ENCODE data around the gene RAB3IL1. TPM values are rescaled to one million over a fixed set of nuclear protein-coding genes. Genes with fewer than 3 reads are reported as not detected.

RAB3IL1 gene
- total RNA-seq, 1 experiment from 2014 or later: 7.9 TPM

DNA sequence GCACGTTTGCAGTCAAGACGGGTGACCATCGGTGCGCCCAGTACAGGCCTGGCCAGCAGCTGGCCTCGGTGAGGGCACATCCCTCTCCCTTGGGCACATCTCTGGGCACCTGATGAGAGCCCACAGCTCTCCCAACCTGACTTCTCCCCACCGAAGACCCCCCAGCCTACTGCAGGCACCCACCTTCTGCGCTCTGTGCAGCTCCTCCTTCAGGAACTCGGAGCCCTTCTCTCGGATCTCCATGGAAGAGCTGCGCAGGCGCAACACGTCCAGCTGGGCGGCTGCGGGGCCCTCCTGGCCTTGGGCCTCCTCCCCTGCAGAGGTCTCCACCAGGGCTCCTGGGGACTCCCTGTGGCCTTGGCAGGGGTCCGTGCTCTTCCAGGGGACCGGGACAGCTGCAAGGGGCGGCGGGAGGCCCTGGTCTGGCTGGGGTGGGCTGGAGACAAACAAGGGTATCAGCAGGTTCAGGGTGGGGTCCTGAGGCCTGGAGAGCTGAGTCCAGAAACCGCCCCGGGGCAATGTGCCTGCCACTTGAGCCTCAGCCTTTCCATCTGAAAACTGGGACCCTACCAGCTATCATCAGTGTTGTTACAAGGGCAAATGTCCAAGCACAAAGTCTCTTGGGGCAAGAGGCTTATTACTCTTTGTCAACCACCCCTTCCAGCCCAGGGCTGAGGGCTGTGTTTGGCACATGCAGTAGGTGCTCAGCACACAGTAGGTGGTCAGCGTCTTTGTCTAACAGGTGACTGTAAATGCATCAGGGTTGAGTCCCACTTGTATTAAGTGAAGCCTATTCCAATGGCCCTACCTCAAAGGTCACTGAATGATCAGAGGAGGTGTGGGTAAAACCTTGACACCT lies 9.3 kb downstream of the RAB3IL1 start:
- Histone ChIP-seq H3K9me3 (ENCODE audit: low read length) (no peaks in the 10 kb centered on the region), H3K27ac (ENCODE audit: low read length) (no peak overlapping the region), H4K20me1 (ENCODE audit: low read length) (no peaks in the 10 kb centered on the region), H3K4me2 (ENCODE audit: low read length) (no peak overlapping the region), H2AFZ (ENCODE audit: low read length) (no peak overlapping the region), H3K4me3 (ENCODE audit: low read length) (no peak overlapping the region), H3F3A (ENCODE audit: low read length, unreplicated experiment) (no peaks in the 10 kb centered on the region), H3K36me3 (ENCODE audit: low read depth, low read length) (no peaks in the 10 kb centered on the region), H3K4me1 (ENCODE audit: insufficient read depth, low read length) (no peaks in the 10 kb centered on the region), H3K27me3 (ENCODE audit: low read length) (no peaks in the 10 kb centered on the region), H3K9ac (ENCODE audit: low read length) (no peak overlapping the region), H3K9me2 (replicated peaks; ENCODE audit: low read length) (no peaks in the 10 kb centered on the region), H3K79me2 (ENCODE audit: low read length) (no peaks in the 10 kb centered on the region)
- intact Hi-C loops (cut with micrococcal nuclease): no loop called here
- ATAC-seq (no peak), DNase-seq (no peak)
- TF ChIP-seq EZH2 (IDR thresholded peaks at IDR 0.05; ENCODE audit: low read length, unreplicated experiment) (no peak), CTCF (conservative IDR thresholded peaks at IDR 0.05; ENCODE audit: low read depth, low read length) (no peak), EZH2phosphoT487 (IDR thresholded peaks at IDR 0.05; ENCODE audit: borderline replicate concordance, low read length) (no peak)
- BruUV-seq (replicated peaks): no TSS peak
- ChIA-PET POLR2A (ENCODE audit: unreplicated experiment) (no interaction called here), CTCF (interaction anchor here (0.8 kb wide), 1 partner anchor 200 kb away, joined by 4 read pairs; no protein-coding TSS in a partner anchor)

DNA sequence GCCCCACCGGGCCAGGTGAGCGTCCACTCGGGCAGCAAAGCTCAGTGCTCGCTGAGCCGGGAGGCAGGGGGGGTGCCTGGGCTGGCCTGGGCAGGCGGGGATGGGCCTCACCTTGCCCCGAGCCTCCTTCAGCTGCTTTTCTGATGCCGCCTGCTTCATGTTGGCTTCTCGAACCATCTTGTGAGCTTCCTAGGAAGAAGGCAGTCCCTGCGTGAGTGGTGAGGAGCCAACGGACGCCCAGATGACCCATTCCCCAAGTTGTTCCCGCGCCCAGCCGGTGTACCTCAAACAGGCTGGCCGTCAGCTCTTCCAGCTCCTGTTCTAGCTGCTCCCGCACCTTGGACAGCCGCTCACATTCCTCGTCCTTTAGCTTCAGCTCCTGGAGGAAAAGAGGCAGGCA lies 10.1 kb downstream of the RAB3IL1 start:
- Histone ChIP-seq H3K4me3 (ENCODE audit: low read length) (no peak overlapping the region), H3K9me2 (replicated peaks; ENCODE audit: low read length) (no peaks in the 10 kb centered on the region), H3K27ac (ENCODE audit: low read length) (no peak overlapping the region), H3F3A (ENCODE audit: low read length, unreplicated experiment) (no peaks in the 10 kb centered on the region), H3K79me2 (ENCODE audit: low read length) (no peaks in the 10 kb centered on the region), H3K4me1 (ENCODE audit: insufficient read depth, low read length) (no peaks in the 10 kb centered on the region), H3K36me3 (ENCODE audit: low read depth, low read length) (no peaks in the 10 kb centered on the region), H3K9ac (ENCODE audit: low read length) (no peak overlapping the region), H4K20me1 (ENCODE audit: low read length) (no peaks in the 10 kb centered on the region), H3K9me3 (ENCODE audit: low read length) (no peaks in the 10 kb centered on the region), H3K27me3 (ENCODE audit: low read length) (no peaks in the 10 kb centered on the region), H3K4me2 (ENCODE audit: low read length) (no peak overlapping the region), H2AFZ (ENCODE audit: low read length) (no peak overlapping the region)
- TF ChIP-seq EZH2phosphoT487 (IDR thresholded peaks at IDR 0.05; ENCODE audit: borderline replicate concordance, low read length): no peak
- TF ChIP-seq EZH2 (IDR thresholded peaks at IDR 0.05; ENCODE audit: low read length, unreplicated experiment): no peak
- no peak for TF ChIP-seq CTCF (conservative IDR thresholded peaks at IDR 0.05; ENCODE audit: low read depth, low read length)
- POLR2A ChIA-PET (ENCODE audit: unreplicated experiment): no interaction called here
- no peak for ATAC-seq
- no TSS peak for BruUV-seq (replicated peaks)
- no peak for DNase-seq
- intact Hi-C loops (cut with micrococcal nuclease): no loop called here
- CTCF ChIA-PET: no interaction called here

GRCh38 chr11:61906522-61906909 lies 10.8 kb downstream of the RAB3IL1 start:
- ATAC-seq: no peak
- ChIA-PET POLR2A (ENCODE audit: unreplicated experiment) (no interaction called here), CTCF (no interaction called here)
- no peak for DNase-seq
- H3F3A ChIP-seq (ENCODE audit: low read length, unreplicated experiment): no peaks in the 10 kb centered on the region
- no peaks in the 10 kb centered on the region for H3K9me2 ChIP-seq (replicated peaks; ENCODE audit: low read length)
- TF ChIP-seq EZH2 (IDR thresholded peaks at IDR 0.05; ENCODE audit: low read length, unreplicated experiment): no peak
- no peaks in the 10 kb centered on the region for H3K79me2 ChIP-seq (ENCODE audit: low read length)
- no peak overlapping the region for H3K27ac ChIP-seq (ENCODE audit: low read length)
- no peak overlapping the region for H3K4me3 ChIP-seq (ENCODE audit: low read length)
- intact Hi-C loops (cut with micrococcal nuclease): no loop called here
- BruUV-seq (replicated peaks): no TSS peak
- no peaks in the 10 kb centered on the region for H3K36me3 ChIP-seq (ENCODE audit: low read depth, low read length)
- no peaks in the 10 kb centered on the region for H4K20me1 ChIP-seq (ENCODE audit: low read length)
- H3K9ac ChIP-seq (ENCODE audit: low read length): no peak overlapping the region
- H3K27me3 ChIP-seq (ENCODE audit: low read length): no peaks in the 10 kb centered on the region
- no peak overlapping the region for H2AFZ ChIP-seq (ENCODE audit: low read length)
- no peak overlapping the region for H3K4me2 ChIP-seq (ENCODE audit: low read length)
- H3K4me1 ChIP-seq (ENCODE audit: insufficient read depth, low read length): no peaks in the 10 kb centered on the region
- no peaks in the 10 kb centered on the region for H3K9me3 ChIP-seq (ENCODE audit: low read length)
